Body of pancreas (tissue), 4 donors: ENCODE results near the gene GGT6.

Experiments used
- CTCF ChIP-seq, 7 experiments: fragments of 450-650 bp in 4 of 7; fragments of 200-600 bp in 3 of 7; sonication (generic) in 3 of 7; IDR thresholded peaks; one replicate each; pipeline ENCODE4 v1.5.1; 2016 to 2019; ENCODE audit warnings: antibody characterized with exemption in 7 of 7
- POLR2A ChIP-seq, 3 donors: fragments of 450-650 bp; IDR thresholded peaks; one replicate each; pipeline ENCODE4 v1.6.1; 2016; ENCODE audit warnings: antibody characterized with exemption in 3 of 3, mild to moderate bottlenecking in 2 of 3

- no peak for TF ChIP-seq CTCF (IDR thresholded peaks at IDR 0.05)
- no peak for TF ChIP-seq POLR2A (IDR thresholded peaks at IDR 0.05)
Measured at GRCh38 chr17:4597975-4598374, 37.6 kb upstream of the GGT6 start.
